GM19372 (cell line): ENCODE measurements around the gene ABHD2.
"Not testable (repeated sequence)": the region's sequence is repeated elsewhere in the genome, so short reads cannot be mapped to it uniquely, and the experiment has no call there.

ENCODE experiments used
- ATAC-seq: cut with Tn5 transposase; IDR thresholded peaks from one replicate; pipeline ENCODE4 v1.9.1; 2021; ENCODE audit warnings: mild to moderate bottlenecking, low read depth, moderate library complexity; ENCODE audit not compliant: unreplicated experiment

The ABHD2 gene

GRCh38 chr15:89136818-89137772, 48.8 kb downstream of the ABHD2 start:
- ATAC-seq, result no peak

- no peak for ATAC-seq
These were observed 49.7 kb downstream of the ABHD2 start for GRCh38 chr15:89137926-89138325.

GRCh38 chr15:89138999-89139612, 50.9 kb downstream of the ABHD2 start:
- no peak for ATAC-seq

- ATAC-seq, result no peak
These were observed 51.6 kb downstream of the ABHD2 start for GRCh38 chr15:89139613-89140499.

DNA sequence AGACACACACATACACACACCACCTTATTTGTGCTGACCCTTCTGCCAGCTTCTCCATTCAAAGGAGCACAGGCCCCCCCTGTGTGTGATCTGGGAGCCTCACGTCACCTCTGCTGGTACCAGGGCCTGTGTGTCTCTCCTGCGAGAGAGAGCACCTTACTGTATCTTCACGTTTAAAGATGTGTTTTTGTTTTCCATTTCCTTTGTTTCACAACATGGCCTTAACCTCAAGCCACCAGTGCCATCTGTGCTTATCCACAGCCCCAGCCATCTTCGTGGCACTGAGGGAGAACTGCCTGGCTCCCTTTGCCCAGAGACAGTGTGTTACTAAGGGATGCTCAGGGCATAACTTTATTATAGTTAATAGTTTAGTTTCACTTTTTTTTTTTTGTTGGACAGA, 52.3 kb downstream of the ABHD2 start:
- no peak for ATAC-seq

GRCh38 chr15:89141159-89141558, 52.9 kb downstream of the ABHD2 start:
- not testable (repeated sequence) for ATAC-seq

- no peak for ATAC-seq
These were observed 53.6 kb downstream of the ABHD2 start for GRCh38 chr15:89141885-89142284.

GRCh38 chr15:89142423-89142822, 54.2 kb downstream of the ABHD2 start:
- ATAC-seq, result no peak

- no peak for ATAC-seq
These were observed 55.4 kb downstream of the ABHD2 start for GRCh38 chr15:89143503-89144162.

GRCh38 chr15:89144491-89144890, 56.2 kb downstream of the ABHD2 start:
- no peak for ATAC-seq

- ATAC-seq, result no peak
These were observed 58.1 kb downstream of the ABHD2 start for GRCh38 chr15:89146366-89146765.

DNA sequence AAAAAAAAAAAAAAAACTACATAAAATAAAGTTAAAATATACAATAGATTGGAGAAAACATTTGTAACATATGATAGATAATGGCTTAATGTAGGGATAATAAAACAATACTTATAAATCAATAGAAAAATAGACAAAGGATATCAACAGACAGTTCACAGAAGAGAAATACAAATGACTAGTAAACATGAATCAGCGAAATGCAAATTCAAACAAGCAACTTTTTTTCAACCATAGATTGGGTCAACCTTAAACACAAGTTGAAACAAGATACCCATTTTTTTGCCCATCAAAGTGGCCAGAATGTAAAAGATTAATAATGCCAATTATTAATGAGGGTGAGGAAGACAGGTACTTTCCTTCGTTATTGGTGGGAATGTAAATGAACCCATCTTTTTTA, 59.9 kb downstream of the ABHD2 start:
- ATAC-seq, result no peak

DNA sequence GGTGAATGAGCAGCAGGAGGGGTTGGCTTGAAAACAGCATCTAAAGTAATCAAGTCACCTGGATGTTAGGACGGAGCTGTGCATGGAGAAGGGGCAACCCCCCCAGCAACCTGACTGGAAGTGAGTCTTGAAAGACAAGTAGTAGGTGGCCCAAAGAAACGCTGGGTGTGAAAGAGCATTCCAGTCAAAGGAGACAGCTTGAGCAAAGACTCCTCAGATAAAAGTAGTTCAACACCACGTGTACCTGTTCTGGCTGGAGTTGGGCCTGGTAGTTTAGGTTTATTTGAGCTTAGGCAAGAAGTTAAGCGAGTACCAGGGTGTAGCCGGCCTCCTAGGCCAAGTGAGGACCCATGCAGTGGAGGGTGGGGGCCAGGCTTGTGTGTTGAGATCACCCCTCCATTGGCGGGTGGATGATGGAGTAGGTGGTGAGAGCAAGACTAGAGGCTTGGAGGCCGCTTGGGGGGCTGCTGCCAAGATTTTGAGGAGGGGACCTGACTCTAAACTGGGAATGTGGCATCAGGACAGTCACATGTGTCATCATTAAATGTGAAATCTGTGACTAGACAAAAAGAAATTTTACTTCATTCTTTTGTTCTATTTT, 61.3 kb downstream of the ABHD2 start:
- no peak for ATAC-seq

GRCh38 chr15:89150287-89150686, 62.0 kb downstream of the ABHD2 start:
- no peak for ATAC-seq

DNA sequence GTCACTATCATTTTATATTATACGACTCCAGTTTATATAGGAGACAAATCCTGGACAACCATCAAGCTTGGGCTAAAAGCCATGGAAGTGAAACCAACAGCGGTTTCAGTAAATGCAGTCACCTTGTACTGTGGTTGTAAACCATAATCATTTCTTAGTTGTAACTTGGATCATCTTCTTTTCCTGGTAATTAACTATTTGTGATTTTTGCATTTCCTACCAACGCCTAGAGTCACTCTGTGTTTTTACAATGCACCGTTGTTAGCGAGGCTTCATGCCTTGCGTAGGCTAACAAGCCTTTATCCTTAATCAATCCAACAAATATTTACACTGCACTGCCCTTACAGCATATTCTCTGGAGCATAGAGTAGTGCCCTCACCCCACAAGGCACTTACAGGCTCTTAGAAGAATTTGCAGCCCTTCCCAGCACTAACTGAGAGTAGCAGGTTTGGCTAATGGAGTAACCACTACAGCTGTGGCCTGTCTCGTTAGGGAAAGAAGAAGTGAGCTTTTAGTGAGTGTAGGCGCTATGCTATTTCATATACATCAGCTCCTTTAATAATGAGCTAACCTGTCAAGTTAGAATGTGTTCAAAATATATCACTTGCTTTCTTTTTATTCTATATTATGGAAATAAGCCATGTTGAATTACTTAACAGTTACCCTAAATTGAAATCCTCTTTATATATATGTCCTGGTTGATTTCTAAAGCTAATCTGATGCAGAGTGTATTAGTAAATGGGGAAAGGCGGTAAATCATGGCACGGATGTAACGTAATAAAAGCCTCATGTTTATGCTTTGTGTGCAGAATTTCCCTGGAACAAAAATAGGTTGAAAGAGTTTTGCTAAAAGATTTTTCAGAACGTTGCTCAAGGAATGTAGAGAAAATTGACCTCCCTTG, 62.8 kb downstream of the ABHD2 start:
- no peak for ATAC-seq

GRCh38 chr15:89155122-89155521, 66.9 kb downstream of the ABHD2 start:
- no peak for ATAC-seq

DNA sequence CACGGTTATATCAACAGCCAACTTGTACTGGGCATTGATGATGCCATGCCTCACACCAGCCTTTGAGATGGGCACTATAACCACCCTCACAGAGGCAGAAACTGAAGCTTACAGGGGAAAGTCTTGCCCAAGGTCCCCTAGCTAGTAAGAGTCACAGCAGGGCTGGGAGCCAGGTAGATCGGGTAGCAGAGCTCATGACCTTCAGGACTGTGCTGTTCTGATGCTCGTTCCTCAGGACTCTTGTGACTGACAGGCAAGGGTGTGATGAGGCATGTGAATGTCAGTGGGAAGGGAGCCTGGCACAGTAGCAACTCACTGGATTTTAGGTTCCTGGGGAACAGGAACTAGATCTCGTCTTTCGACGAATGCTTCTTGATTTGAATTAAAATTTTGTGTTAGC, 67.4 kb downstream of the ABHD2 start:
- ATAC-seq, result no peak

DNA sequence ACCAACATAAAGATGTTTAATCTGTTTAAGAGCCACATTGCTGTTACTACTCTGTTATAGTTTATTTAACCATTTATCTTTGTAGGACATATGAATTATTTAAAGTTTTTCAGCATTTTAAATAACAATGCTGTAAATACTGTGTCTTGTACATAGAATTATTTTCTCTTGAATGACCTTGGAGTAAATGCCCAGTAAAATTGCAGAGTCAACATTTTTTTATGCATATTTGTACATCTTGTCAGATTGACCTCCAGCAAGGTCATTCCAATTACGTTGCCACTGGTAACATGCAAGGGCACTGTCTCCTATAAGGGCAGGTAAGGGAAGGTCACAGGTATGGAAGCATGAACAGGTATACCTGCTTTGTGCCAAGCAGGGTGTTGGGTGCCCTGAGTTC, 68.8 kb downstream of the ABHD2 start:
- no peak for ATAC-seq
